GM21381 (cell line): ENCODE results near the gene SLC38A7.
"Not testable (repeated sequence)": the region's sequence is repeated elsewhere in the genome, so short reads cannot be mapped to it uniquely, and the experiment has no call there.

ENCODE experiments used
- ATAC-seq: cut with Tn5 transposase; IDR thresholded peaks from one replicate; pipeline ENCODE4 v1.9.1; 2021; ENCODE audit warnings: mild to moderate bottlenecking, moderate library complexity; ENCODE audit not compliant: unreplicated experiment

The SLC38A7 gene, protein sequence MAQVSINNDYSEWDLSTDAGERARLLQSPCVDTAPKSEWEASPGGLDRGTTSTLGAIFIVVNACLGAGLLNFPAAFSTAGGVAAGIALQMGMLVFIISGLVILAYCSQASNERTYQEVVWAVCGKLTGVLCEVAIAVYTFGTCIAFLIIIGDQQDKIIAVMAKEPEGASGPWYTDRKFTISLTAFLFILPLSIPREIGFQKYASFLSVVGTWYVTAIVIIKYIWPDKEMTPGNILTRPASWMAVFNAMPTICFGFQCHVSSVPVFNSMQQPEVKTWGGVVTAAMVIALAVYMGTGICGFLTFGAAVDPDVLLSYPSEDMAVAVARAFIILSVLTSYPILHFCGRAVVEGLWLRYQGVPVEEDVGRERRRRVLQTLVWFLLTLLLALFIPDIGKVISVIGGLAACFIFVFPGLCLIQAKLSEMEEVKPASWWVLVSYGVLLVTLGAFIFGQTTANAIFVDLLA

DNA sequence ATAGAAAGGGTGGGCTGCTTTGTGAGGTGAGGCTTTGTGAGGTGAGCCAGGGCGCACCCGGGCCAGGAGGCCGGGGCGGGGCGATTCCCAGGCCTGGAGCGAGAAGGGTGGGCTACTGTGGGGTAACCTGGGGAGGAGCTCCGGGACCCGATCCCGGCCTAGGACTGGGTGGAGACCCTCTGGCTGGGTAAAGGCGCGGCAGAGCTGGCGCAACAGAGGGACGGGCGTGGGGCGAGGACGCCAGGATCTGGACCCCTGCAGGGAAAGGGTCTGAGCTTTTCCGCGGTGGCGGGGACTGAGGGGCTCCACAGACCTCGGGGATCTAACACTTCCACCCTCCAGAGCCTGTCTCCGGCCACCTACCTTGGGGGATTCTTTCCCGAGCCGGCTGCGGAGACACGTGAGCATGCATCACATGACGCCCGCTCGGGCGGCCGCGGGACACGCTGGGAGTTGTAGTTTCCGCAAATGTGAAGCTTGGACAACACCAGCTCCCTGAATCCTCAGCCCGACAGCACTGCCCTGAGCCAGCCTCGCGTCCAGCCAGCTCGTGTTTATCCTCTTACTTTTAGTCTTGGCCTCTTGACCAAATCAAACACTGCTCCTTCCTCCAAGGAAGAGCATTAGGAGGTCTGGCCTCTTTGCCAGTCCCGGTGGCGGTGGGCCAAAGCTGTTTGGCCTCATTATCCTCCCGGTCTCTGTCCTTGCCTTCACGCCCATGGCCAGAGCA is at the start of gene SLC38A7:
TSS of gene SLC38A7 (minus strand) at position 417 of the 730 bp plus-strand sequence. CDS start 4,644 bp downstream, outside the sequence.
- ATAC-seq = peak; percentile 99

DNA sequence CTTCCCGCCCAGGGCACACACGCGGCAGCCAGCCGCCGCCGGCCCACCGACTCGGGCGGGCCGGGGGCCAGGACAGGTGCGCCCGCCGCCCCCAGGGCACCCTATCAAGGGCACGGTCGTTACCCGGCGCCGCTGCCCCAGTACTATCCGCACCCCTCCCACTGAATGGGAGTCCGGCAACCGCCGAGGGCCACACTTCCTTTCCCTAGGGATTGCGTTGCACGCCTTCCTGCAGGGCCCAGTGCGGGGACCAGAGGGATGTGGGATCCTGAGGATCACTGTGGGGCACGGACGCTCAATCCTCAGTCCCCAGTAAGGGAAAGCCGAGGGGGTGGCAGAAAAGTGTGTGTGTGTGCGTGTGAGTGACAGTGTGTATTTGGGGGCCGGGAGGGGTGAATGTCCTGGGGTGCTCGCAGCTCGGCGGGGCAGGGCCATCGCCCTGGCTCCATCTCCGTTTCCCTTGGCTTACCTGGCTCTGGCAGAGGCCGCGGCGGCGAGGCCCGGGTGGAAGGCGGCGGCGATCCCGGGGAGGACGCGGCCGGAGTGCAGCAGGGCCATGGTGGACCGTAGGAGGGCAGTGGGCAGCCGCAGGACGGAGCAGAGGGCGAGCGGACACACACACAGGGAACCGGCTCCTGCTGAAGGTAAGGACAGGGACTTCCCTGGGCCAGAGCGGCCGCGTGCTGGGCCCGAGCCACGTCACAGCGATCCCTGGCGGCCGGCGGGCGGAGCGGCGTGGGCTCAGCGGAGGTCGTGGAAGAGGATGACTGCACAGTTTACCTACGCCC is 49.3 kb upstream of the SLC38A7 start, which contains the start of gene GOT2:
TSS of gene GOT2 (minus strand) at position 646 of the 788 bp plus-strand sequence. CDS start at position 558, 88 bp downstream.
- peak; percentile 93 for ATAC-seq

DNA sequence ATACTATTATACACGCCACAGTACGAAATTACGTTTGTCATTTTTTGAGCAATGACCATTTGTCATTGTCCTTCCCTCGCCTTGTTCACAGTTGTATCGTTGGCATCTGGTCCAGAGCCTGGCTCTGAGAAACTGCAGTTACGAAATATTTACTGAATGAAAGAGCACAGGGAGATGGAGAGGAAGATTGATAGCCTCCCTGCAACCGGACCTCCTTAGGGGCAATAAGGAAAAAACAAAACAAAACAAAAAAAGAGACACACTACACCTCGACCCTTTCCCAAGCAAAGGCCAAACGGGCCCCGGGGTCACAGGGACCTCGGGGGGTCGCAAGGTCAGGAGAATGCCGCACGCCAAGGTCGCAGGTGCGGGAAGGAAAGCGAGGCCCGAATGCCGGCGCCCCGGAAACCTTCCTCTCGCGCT is 48.7 kb upstream of the SLC38A7 start:
- no peak for ATAC-seq

DNA sequence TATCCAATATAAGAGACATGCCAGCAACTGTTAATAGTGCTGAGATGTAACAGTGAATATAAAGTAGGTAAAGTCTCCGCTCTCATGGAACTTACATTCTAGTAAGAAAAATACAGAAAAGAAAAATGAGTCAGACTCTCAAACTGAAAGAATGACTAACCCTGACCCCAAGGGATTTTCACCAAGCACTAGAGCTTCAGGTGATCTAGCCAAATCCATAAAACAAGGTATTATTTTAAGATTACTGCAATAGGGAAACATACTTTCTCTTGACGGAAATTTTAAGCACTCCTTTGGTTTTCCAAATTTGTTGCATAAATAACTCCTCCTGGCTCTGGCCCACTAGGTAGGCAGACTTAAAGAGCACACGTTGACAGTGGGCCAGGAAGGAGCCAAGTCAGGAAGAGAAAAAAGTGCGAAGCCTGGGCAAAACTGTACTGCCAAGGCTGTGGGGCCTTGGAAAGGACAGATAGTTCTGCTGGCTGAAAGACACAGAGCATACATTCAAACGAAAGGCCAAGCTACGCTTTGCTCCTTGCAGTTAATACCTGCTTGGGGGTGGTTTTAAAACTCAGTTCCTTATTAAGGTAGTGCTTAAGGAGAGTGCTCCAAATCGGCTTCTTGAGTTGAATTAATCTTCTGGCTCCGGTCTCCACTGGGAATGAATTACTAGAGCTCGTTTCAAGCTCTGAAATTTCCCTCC is 48.1 kb upstream of the SLC38A7 start:
- peak; percentile 39 for ATAC-seq

DNA sequence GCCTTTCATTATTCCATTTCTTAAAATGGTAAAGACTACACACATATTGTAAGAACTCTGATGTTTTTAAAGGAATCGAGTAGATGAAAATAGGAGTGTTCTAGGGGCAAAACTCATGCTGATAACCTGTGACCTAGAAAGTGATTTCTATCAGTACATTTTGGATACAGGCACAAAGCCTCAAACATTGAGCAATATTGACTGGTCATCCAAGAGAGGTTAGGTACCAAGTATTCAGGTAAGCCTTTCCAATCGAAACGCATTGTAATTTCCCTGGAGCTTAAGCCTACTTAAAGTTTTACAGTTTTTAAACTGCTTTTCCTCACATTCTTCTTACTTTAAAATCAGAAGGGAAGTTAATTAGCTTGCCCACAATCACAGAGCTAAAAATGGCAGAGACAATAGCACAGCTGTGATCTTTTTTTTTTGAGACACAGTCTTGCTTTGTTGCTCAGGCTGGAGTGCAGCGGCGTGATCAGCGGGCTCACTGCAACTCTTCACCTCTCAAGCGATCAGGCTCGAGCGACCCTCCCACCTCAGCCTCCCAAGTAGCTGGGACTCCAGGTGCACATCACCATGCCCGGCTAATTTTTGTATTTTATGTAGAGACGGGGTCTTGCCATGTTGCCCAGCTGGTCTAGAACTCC is 46.3 kb upstream of the SLC38A7 start:
- ATAC-seq = no peak

DNA sequence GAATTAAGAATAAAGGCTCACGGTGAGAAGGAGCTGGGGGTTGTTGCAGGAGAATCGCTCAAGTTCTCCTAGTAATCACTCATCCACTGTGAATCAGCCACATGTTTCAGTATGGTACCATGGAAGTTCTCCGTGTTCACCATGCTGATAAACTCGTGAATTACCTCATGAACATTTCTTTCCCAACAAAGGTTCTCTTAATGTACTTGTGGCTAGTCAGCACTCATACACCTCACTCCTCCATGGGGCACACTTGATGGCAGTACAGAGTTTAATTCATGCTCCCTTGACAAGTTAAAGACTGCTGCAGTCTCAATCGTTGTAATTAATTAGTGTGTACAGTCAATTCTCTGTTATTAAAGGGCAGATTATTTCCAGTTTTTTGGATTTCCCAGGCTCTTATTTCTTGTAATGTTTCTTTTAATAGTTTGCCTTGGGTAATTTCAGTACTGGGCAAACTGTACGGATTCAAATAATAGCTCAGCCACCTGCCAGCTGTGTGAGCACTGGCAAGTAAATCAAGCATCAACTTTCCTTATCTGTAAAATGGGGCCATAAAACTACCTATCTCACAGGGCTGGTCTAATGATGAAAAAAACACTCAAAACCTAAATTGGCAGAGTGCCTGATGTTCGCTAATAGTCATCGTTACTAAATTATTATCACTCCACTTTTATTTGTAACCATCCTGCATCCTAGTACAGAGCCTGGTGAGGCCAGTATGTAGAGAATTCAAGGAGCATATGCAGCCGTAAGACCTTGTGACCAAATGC is 43.4 kb upstream of the SLC38A7 start:
- ATAC-seq = no peak

DNA sequence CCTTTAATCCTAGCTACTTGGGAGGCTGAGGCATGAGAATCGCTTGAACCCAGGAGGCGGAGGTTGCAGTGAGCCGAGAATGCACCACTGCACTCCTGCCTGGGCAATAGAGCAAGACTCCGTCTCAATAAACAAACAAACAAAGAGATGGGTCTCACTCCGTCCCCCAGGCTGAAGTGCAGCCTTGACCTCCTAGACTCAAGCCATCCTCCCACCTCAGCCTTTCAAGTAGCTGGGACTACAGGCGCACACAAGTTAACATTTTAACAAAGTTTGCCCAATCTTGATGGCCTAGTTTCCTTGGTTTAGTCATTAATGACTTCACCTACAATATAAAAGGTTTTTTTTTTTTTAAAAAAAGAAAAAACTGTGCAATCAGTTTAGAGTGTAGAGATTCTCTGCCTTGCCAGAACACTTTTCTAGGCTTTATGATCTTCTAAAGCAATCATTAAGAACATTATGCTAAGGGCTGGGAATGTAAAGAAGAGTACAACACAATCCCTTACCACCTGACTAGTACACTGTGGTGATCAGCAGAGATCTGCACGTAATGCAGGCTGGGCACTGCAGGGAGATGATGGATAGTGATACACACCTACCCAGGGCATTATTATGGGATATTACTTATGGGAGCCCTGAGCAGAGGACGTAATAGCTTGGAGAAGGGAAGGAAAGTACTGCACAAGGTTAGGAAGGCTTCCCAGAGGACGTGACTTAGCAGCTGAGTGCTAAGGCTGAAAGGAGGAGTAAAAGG is 42.6 kb upstream of the SLC38A7 start:
- no peak for ATAC-seq

DNA sequence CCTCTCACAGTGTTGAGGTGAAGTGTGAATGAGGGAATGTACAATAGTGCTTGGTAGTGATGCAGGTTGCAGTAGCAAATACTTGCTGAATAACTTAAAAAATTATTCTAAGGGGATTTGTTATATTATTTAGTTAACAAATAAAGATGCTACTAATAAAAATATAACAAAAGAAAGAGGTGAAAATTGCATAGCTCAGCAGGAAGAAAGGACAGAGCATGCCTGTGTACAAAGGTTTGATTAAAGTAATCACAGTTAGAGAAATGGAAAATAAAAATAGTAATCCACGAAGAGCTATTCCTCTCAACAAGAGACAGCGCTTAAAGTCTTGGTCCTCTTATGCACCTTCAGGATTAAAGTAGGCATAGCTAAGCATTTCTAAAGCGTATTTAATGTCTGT is 38.5 kb upstream of the SLC38A7 start:
- no peak for ATAC-seq

DNA sequence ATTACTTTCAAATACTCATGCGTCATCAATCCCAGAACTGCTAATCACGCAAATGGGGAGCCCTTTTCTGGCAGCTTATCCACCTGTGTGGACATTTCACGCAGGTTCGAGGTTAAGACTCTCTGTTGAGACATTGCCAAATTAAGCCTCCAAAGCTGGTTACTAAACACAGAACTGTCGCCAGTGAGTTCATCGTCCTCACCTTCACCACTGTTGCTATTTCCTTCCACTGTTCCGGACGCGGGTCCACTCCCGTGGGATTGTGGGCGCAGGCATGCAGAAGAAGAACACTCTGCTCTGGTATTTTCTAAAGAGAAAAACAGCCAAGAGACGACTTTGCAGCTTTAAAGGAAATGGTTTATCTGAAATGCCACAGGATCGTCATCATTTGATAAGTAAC is 33.4 kb upstream of the SLC38A7 start:
- no peak for ATAC-seq

DNA sequence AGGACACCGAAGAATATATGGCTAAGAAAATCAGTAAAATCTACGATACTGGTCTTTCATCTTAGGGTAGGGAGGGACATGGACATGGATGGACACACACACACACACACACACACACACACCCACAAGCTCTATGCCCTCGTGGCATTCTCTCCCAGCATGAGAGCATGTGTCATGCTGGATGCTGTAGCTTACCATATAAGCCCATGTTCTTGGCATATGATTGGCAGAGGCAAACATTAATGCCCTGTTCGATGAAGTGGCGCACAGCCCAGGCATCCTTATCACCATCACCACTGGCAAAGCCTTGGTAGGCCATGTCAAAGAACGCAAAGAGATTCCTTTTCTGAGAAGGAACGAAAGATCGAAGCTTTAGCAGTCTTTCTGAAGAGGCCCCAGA is 31.9 kb upstream of the SLC38A7 start:
- no peak for ATAC-seq

DNA sequence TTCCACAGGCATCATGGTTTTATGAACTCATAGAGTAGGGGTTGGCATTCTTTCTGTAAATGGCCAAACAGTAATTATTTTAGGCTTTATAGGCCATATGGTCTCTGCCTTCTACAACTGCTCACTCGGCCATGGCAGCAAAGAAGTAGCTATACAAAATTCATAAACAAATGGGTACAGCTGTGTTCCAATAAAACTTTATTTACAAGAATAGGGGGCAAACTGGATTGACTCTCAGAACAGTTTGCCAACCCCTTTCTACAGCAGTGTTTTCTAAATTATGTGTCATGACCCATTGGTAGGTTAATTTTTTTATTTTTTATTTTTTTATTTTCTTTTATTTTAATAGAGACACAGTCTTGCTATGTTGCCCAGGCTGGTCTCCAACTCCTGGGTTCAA is 29.2 kb upstream of the SLC38A7 start:
- no peak for ATAC-seq

DNA sequence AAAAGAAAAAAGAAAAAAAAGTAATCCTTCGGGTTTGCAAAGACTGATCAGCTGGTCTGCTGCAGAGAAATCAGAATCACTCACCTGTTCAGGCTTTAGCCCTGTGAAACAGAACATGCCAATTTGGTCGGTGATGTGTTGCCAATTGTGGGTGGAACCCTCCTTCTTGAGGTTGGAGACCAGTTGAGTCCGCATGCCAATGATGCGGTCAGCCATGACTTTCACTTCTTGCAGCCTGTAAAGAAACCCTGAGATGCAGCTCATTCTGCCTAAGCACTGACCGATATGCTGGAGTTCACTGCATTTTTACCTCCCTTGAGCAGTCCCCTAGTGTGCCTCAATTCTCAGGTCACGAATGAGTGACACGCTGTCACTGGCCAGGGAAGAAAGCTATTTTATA is 24.8 kb upstream of the SLC38A7 start:
- no peak for ATAC-seq

DNA sequence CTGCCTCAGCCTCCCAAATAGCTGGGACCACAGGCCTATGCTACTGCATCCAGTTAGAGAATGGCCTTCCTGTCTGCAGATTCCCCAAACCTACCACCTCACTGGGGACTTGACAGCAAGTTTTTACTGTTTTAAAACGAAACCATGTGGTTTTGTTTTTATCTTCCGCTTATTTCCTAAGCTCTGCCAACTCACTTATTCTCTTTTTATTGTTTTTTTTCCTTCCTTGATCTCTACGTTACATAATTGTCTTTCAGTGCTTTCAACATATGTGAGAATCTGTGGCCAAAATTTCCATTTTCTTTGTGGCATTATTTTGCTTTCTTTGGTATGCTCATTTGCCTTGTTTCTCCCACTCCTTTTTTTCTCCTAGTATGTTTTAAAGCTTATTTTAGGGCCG is 14.6 kb upstream of the SLC38A7 start:
- ATAC-seq = no peak

DNA sequence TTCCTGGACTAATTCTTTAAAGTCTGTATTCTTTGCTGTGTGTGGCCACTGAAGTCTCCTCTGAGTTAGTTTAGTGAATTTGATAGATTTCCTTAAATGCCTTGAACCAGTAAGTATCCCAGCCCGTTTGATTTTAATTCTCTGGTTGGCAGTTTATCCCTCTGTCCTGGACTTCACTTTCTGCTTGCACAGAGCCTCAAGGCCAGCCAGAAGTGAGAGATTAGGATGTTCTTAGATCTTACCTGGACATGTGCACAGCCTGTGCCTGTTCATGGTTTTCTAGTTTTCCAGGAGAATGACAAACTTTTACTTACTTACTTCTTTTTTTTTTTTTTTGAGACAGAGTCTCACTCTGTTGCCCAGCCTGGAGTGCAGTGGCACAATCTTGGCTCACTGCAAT is 10.8 kb upstream of the SLC38A7 start:
- ATAC-seq = no peak

DNA sequence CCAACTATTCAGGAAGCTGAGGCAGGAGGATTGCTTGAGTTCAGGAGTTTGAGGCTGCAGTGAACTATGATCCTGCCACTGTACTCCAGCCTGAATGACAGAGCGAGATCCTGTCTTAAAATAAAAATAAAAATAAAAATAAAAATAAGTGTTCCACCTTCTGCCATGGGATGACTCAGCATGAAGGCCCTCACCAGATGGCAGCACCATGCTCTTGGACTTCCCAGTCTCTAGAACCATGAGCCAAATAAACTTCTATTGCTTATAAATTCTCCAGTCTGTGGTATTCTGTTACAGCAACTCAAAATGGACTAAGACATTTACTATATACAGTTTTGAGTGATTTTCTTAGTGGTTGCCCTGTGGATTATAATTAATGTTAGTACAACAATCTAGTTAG is 7.9 kb upstream of the SLC38A7 start:
- ATAC-seq = no peak

DNA sequence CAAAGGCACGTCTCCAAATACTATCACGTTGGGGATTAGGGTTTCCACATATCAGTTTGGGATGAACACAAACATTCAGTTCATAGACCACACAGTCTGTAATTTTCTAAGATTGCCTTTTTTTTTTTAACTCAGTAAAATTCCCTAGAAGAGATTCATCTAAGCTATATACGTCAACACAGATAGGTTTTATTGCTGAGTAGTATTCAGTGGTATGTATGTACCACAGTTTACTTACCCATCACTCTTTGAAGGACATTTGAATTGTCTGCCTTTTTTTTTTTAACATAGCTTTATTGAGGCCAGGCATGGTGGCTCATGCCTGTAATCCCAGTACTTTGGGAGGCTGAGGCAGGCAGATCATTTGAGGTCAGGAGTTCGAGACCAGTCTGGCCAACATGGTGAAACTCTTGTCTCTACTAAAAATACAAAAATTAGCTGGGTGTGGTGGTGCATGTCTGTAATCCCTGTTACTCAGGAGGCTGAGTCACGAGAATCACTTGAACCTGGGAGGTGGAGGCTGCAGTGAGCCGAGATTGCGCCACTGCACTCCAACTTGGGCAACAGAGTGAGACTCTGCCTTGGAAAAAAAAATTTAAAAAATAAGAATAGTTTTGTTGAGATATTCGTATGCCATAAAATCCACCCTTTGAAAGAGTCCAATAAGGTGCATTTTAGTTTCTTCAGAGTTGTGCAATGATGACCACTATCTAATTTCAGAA is 2.6 kb upstream of the SLC38A7 start:
- ATAC-seq = not testable (repeated sequence)

DNA sequence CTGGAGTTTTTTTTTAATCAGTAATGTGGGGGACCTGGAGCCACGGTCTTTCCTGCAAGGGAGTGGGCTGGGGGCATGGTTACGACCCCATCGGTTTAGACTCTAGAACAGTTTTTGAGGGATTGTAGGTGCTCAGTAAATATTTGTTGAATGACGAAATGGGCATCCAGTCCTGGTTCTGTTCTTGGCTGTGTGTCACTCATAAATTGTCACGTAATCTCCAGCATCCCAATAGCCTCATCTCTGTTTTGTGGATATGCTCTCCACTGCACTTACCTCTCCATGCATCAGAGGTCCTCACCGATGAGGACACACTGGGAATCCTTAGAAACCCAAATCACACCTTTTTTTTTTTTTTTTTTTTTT is 497 bp upstream of the SLC38A7 start:
- ATAC-seq = no peak

DNA sequence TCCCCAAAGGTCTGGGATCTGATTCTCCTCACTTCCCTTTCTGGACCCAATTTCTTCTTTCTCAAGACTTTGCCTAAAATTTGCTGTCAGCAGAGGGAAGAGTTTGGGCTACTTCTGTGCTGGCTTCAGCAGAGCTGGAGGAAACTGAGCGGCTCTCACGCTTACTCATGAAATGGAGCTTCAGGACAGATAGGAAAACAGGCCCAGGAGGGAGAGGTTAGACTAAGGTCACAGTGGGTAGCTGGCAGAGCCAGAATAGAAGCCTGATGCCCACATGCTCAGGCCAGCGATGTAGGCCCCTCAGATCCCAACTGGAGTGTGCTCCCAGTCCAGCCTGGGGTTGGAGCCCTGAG is 593 bp downstream of the SLC38A7 start:
- no peak for ATAC-seq
